ENCODE measurements around the gene VWF. TPM values are rescaled to one million over a fixed set of nuclear protein-coding genes. Genes with fewer than 3 reads are reported as not detected.
"Not testable (repeated sequence)": the region's sequence is repeated elsewhere in the genome, so short reads cannot be mapped to it uniquely, and the experiment has no call there.

The VWF gene
- total RNA-seq, 1 experiment from 2014 or later, result not detected

- DNase-seq (ENCODE audit: low read depth), result peak; percentile 59
Measured at GRCh38 chr12:6038160-6038559, 86.3 kb downstream of the VWF start.

DNA sequence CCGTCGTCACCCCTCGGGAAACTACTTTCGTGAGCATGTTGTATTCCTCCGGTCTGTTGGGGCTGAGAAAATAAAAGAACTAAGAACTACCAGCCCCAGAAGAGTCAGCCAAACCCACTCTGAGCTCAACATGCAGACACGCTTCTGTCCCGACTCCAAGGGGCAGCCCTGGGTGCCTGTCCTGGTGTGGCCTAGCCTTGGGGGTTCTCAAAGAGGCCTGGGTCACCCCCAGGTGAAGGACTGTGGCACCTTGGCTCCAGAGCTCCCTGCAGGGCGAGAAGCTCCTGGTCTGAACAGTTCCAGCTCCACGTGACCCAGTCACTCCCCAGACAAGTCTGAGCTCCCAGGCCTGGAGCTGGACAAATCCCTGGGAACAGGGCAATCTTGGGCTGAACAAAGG lies 87.0 kb downstream of the VWF start:
- DNase-seq (ENCODE audit: low read depth), result no peak

DNA sequence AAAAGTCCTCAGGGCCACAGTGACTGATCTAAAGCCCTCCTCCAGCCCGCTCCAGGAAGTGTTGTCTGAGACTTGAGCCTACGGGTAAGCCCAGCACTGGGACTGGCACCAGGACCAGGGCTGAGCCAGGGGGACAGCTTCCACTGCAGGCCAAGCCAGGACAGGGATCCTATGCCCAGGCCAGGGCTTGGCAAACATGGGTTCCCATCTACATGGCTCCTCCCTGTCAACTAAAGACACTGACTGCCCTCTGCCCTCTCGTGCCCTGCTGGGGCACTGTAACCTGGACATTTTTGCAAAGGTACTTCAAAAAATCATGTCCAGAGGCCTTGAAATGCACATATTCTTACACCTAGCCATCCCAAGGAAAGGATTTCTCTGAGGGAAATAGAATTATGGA lies 88.0 kb downstream of the VWF start:
- no peak for DNase-seq (ENCODE audit: low read depth)

GRCh38 chr12:6034596-6034995 lies 89.9 kb downstream of the VWF start:
- no peak for DNase-seq (ENCODE audit: low read depth)

DNA sequence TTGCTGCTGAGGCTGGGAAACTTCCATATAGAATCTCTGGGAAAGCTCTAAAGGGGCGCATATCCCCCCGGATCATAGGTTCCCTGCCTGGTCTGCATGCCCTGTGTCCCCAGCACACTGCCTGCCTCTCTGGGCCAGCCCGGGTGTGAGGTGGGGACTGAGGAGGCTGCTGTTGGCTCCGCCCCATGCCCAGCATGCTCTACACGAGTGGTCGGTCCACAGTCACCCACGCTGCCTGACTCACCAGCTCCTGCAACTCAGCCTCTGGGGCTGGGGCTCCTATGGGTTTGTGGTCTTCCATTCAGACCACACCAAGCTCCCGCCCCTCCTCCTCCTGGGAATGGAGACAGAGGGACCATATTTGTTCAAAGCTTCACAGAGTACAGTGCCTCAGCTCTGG lies 90.9 kb downstream of the VWF start:
- no peak for DNase-seq (ENCODE audit: low read depth)

DNA sequence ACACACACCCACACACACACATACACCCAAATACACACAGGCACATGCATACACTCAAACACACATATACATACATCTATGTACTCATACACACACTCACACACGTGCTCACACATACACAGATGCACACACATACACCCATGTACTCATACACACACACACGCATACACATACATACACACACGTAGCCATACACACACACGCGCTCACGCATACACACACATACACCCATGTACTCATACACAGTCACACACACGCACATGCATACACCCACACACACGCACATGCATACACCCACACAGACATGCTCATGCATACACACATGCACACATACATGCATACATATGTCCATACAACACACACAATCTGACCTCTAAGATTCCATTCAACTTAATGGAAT lies 91.7 kb downstream of the VWF start:
- DNase-seq (ENCODE audit: low read depth), result no peak

DNA sequence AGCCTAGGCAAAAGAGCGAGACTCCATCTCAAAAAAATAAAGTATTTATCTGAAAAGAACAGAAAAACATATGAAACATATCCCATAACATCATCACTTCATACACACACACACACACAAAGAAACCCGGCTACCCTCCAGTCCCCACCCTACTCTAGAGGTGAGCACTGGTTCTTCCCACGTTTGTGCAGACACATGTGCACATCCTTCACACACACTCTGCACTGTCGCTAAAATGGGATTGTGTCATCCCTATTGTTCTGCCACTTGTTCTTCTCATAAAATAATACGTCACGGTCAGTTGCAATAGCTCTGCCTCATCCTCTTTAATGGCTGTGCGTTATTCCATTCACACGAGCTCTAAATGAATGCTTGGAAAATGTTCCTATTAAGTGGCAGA lies 93.5 kb downstream of the VWF start:
- DNase-seq (ENCODE audit: low read depth), result no peak

- DNase-seq (ENCODE audit: low read depth), result no peak
Measured at GRCh38 chr12:6030081-6030480, 94.4 kb downstream of the VWF start.

DNA sequence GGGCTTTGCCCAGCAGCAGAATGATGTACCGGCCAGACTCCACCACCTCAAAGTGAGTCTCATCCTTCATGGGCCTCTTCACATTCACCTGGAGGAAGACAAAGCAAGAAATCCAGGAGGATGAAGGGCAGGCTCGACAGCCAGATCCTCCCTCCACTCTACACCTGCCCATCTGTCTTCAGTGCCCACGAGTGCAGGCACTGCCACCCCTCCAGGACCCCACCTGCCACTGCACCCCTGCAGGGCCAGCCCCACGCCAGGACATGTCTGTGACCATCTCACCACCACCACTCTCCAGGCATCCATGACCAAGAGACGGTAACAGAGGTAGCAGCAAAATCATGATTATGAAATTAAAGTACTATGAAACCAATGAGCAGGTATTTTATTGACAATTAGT lies 95.1 kb downstream of the VWF start:
- no peak for DNase-seq (ENCODE audit: low read depth)

DNA sequence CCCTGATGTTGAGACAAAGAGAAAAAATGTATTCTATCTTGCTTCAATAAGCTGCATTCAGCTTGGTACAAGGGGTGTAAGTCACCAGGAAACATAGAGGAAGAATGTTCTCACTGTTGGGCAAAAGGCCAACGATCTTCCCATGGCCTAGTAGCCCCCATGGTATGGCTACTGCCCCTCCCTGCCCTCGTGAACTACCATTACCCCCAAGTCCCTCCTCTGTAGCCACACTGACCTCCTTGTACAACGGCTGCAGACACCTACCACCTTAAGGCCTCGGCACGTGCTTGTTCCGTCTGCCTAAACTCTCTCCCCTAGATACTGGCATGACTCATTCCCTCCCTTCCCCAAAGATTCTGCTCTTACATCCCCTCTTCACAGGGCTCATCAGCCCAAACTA lies 97.5 kb downstream of the VWF start:
- DNase-seq (ENCODE audit: low read depth), result no peak

DNA sequence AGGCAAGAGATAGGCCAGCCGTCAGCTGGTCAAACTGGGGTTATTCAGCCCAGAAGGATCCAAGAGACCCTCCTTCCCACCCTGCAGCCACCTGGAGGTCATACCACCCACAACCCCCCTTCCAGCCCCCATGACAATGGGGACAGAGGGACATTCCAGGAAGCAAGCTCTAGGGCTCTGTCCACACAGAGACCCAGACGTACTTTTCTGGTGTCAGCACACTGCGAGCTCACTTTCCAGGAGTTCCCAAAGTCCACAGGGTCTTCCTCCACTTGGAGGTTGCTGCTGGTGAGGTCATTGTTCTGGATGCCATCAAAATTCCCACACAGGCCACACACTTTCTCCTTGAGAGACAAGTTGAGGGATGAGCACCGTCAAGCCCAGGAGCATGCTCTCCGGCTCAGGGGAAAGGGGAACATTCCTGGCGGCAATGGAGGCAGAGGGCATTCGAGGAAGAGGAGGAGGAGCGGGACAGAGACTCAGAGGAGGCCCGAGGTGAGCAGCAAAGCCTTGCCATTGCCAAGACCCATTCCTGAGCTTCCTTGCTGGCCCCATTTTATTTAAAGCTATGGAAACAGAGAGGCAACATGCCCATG lies 98.7 kb downstream of the VWF start:
- not testable (repeated sequence) for DNase-seq (ENCODE audit: low read depth)

- not testable (repeated sequence) for DNase-seq (ENCODE audit: low read depth)
Measured at GRCh38 chr12:6024066-6024465, 100.4 kb downstream of the VWF start.

DNA sequence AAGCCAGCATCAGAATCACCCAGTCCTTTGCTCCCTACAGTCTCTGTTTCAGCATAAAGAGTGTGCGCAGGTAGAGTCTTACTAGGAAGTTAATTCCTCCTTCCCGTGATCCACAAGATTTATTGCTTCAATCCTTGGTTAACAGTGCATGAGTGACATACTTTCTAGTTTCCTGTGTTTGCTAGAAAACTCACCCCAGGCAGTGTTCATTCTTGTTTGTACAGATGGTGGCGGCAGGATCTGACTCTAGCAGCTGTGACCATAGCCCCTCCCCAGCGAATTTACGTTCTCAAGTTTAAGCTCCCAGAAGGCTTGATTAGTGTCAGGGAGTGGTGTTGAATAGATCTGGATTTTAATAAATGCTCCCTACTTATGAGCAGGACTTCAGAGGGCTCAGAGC lies 103.5 kb downstream of the VWF start:
- peak; percentile 11 for DNase-seq (ENCODE audit: low read depth)

DNA sequence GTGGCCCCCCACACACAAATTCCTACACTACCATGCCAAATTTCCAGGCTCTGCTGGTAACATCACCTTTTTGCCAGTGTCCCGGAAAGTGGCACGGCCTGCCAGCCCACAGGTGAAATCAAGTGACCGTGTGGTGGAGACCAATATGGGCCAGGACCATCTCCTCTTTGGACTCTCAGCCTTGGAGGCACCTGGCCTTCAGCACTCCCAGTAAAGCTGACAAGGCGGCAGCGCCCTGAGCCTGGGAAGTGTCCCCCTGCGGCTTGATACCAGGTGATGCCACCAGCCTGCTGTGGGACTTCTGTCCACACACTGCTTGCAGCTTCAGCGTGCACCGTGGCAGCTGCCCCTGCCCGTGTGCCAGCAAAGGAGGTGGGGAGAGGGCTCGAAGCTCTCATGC lies 104.0 kb downstream of the VWF start:
- DNase-seq (ENCODE audit: low read depth), result not testable (repeated sequence)

- DNase-seq (ENCODE audit: low read depth), result not testable (repeated sequence)
Measured at GRCh38 chr12:6019256-6019655, 105.2 kb downstream of the VWF start.

DNA sequence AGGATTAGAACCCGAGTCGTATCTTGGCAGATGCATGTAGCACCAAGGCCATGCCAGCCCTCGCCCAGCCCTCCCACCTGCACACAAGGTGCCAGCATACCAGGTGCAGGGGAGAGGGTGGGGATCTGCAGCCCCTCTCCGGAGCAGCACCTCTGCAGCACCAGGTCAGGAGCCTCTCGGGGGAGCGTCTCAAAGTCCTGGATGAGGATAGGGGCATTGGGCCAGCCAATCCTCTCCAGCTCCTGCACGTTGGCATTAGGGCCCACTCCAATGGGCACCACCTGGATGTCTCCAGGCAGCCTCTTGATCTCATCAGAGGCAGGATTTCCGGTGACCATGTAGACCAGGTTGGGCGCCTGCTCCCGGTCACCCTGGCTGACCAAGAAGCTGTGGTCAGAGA lies 106.2 kb downstream of the VWF start:
- DNase-seq (ENCODE audit: low read depth), result no peak

DNA sequence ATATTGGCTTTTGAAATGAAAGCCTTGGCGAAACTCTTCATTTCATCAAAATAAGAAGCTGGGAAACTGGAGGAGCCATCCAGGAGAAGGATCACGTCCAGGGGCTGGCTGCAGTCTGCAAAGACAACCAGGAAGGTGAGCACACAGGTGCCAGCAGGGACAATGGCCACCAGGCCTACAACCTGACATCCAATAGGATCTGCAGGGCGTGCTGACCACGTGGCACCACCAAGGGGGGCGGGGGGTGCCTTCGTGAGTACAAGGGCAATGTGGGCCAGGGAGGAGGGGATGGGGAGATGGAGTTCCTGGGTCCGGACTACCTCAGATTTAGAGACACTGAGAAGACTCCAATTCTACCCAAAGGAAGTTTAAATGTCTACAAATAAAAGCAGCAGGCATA lies 107.7 kb downstream of the VWF start:
- DNase-seq (ENCODE audit: low read depth), result no peak

DNA sequence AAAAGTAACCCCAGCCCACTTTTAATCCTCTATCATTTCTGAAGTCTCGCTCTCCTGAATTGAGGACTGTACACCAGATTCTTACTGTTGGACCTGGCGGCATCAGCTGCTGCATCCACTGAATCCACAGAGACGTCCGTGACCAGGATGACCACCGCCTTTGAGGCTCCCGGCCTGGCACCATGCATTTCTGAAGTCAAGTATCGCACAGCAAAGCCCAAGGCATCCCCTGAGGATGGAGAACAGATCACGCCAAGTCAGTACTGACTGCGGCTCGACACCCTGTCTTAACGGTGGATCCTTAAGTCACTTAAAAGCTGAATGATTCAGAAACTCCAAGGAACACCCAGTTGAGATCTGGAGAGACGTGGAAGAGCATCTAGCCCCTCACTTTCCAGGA lies 108.5 kb downstream of the VWF start:
- not testable (repeated sequence) for DNase-seq (ENCODE audit: low read depth)

DNA sequence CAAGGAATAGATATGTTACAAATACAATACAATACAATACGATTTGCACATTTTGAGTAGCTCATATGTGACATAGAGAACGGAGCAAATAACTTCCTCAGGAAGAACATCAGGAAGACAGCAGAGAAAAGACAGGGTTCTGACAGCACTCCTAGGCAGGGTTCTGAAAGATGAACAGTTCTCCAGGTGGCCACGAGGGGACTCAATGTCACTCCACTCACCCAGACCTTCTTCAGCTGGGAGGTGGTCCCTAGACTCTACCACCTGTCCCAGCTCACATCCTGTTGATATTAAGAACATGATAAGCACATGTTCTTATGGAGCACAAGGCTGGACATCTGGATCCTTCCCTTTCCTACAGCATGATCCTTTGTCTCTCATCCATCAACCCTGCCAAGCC lies 109.2 kb downstream of the VWF start:
- DNase-seq (ENCODE audit: low read depth), result not testable (repeated sequence)

GRCh38 chr12:6010631-6011350 lies 113.7 kb downstream of the VWF start:
- not testable (repeated sequence) for DNase-seq (ENCODE audit: low read depth)

- DNase-seq (ENCODE audit: low read depth), result no peak
Measured at GRCh38 chr12:5997260-5997659, 127.2 kb downstream of the VWF start.

DNA sequence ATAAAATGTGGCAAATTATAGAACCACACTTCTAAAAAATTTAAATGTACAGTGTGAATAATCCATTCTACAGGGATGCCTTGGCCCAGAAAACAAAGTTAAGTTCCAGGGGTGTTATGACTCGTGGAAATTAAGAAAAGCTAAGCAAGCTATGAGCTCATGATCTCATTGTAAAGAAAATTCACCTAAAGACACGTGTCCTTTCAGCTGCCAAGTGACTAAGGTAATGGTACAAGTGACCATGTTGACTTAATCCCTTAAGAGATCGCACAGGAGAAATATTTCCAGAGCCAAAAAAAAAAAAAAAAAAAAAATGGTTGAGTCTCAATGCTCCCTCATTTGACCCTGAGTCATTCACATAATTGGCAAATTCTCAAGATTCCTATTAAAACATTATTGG lies 128.0 kb downstream of the VWF start:
- DNase-seq (ENCODE audit: low read depth), result no peak

GRCh38 chr12:5989621-5990020 lies 134.8 kb downstream of the VWF start:
- DNase-seq (ENCODE audit: low read depth), result no peak
